Smooth muscle cell (in vitro differentiated cells): ENCODE measurements around the gene IL24. TPM values are rescaled to one million over a fixed set of nuclear protein-coding genes. Genes with fewer than 3 reads are reported as not detected.

Experiments
- DNase-seq: peaks from one replicate; lab custom pipeline; 2025; ENCODE audit not compliant: unreplicated experiment; lab: John Stamatoyannopoulos, UW
- H2AFZ ChIP-seq: fragments of 200-600 bp; sonication (generic); 2 replicates; pipeline ENCODE4 v1.6.0; 2016; ENCODE audit warnings: antibody characterized with exemption, low read depth, mild to moderate bottlenecking
- H3F3A ChIP-seq: fragments of 200-600 bp; sonication (generic); 2 replicates; pipeline ENCODE4 v1.6.0; 2017; ENCODE audit warnings: antibody characterized with exemption, low read depth
- H3K27ac ChIP-seq: fragments of 200-600 bp; sonication (generic); 2 replicates; pipeline ENCODE4 v1.5.1; 2016; ENCODE audit warnings: low read depth, mild to moderate bottlenecking
- H3K27me3 ChIP-seq: fragments of 200-600 bp; sonication (generic); 2 replicates; pipeline ENCODE4 v1.6.1; 2016; ENCODE audit warnings: low read depth, mild to moderate bottlenecking
- H3K36me3 ChIP-seq: fragments of 200-600 bp; sonication (generic); 2 replicates; pipeline ENCODE4 v1.5.1; 2016; ENCODE audit warnings: low read depth
- H3K4me1 ChIP-seq: fragments of 200-600 bp; sonication (generic); 2 replicates; pipeline ENCODE4 v1.5.1; 2016; ENCODE audit warnings: low read depth
- H3K4me2 ChIP-seq: fragments of 200-600 bp; sonication (generic); 2 replicates; pipeline ENCODE4 v1.6.0; 2016; ENCODE audit warnings: mild to moderate bottlenecking
- H3K4me3 ChIP-seq: fragments of 200-600 bp; sonication (generic); 2 replicates; pipeline ENCODE4 v1.5.1; 2016; ENCODE audit warnings: mild to moderate bottlenecking
- H3K79me2 ChIP-seq: fragments of 200-600 bp; sonication (generic); 2 replicates; pipeline ENCODE4 v1.6.0; 2016; ENCODE audit warnings: low read depth, mild to moderate bottlenecking
- H3K9ac ChIP-seq: fragments of 200-600 bp; sonication (generic); 2 replicates; pipeline ENCODE4 v1.6.0; 2016; ENCODE audit warnings: low read depth
- H3K9me3 ChIP-seq: fragments of 200-600 bp; sonication (generic); replicated peaks from 2 replicates; pipeline ENCODE4 v1.5.1; 2016; ENCODE audit warnings: low read depth
- H4K20me1 ChIP-seq: fragments of 200-600 bp; sonication (generic); 2 replicates; pipeline ENCODE4 v1.6.0; 2016; ENCODE audit warnings: low read depth
- CTCF ChIP-seq: fragments of 200-600 bp; sonication (generic); IDR thresholded peaks from 2 replicates; pipeline ENCODE4 v1.5.1; 2017; ENCODE audit warnings: borderline replicate concordance, mild to moderate bottlenecking, antibody characterized with exemption; ENCODE audit not compliant: insufficient read depth, poor library complexity, severe bottlenecking
- whole genome bisulfite sequencing: methylation state at CpG from one replicate; pipeline ENCODE4 v1.1.7; 2016; ENCODE audit warnings: low lambda C conversion rate; 5-methylcytosine and 5-hydroxymethylcytosine counted together
- polyA plus RNA-seq: library from polyadenylated mRNA; unstranded; fragments of >200 nt; fragmentation: Nextera tagmentation; extraction: Ambion mirVana; gene quantifications from 2 replicates; pipeline ENCODE4 v1.2.1, GENCODE V29; 2016
- total RNA-seq: library from RNA; depleted of rRNA; stranded (reverse); fragments of >200 nt; gene quantifications from 2 replicates; pipeline ENCODE4 v1.2.3, GENCODE V29; 2014

The IL24 gene
- total and polyA plus RNA-seq, 2 experiments from 2014 or later: 1.5 to 1.9 TPM

GRCh38 chr1:206898089-206898914 is 1.1 kb downstream of the IL24 start:
- Histone ChIP-seq H3K79me2 (no peaks in the 10 kb centered on the region), H3K4me3 (no peak overlapping the region), H3K27me3 (no peaks in the 10 kb centered on the region), H3K27ac (peak overlapping the region; percentile 61), H4K20me1 (no peaks in the 10 kb centered on the region), H3K4me2 (peak overlapping the region; percentile 70), H3K4me1 (peaks cover 12% of the 10 kb centered on the region), H3F3A (no peaks in the 10 kb centered on the region), H3K36me3 (no peaks in the 10 kb centered on the region), H3K9me3 (no peaks in the 10 kb centered on the region), H3K9ac (no peak overlapping the region), H2AFZ (no peak overlapping the region)
- 64% methylated on average over 10 of the region's 11 CpGs for WGBS
- no peak for DNase-seq
- no peak for TF ChIP-seq CTCF

- no peak overlapping the region for H3K9ac ChIP-seq
Measured at GRCh38 chr1:206898915-206899431, 1.7 kb downstream of the IL24 start.

GRCh38 chr1:206899717-206900116 is 2.5 kb downstream of the IL24 start:
- H3K9ac ChIP-seq: no peak overlapping the region
- H3K79me2 ChIP-seq: no peaks in the 10 kb centered on the region
- no peak overlapping the region for H3K27ac ChIP-seq
- no peak overlapping the region for H2AFZ ChIP-seq
- WGBS: 83% methylated on average over 5 of the region's 5 CpGs
- no peaks in the 10 kb centered on the region for H3F3A ChIP-seq
- H4K20me1 ChIP-seq: no peaks in the 10 kb centered on the region
- no peak for TF ChIP-seq CTCF
- no peak overlapping the region for H3K4me2 ChIP-seq
- peaks cover 12% of the 10 kb centered on the region for H3K4me1 ChIP-seq
- no peaks in the 10 kb centered on the region for H3K27me3 ChIP-seq
- DNase-seq: no peak
- H3K36me3 ChIP-seq: no peaks in the 10 kb centered on the region
- no peak overlapping the region for H3K4me3 ChIP-seq
- no peaks in the 10 kb centered on the region for H3K9me3 ChIP-seq

More at GRCh38 chr1:206898915-206899431, 1.7 kb downstream of the IL24 start:
- H3F3A ChIP-seq: no peaks in the 10 kb centered on the region
- H3K36me3 ChIP-seq: no peaks in the 10 kb centered on the region
- WGBS: 85% methylated on average over 13 of the region's 13 CpGs
- H4K20me1 ChIP-seq: no peaks in the 10 kb centered on the region
- DNase-seq: no peak
- H3K4me3 ChIP-seq: no peak overlapping the region
- H3K4me1 ChIP-seq: peaks cover 12% of the 10 kb centered on the region
- peak overlapping the region; percentile 70 for H3K4me2 ChIP-seq
- TF ChIP-seq CTCF: no peak
- H3K9me3 ChIP-seq: no peaks in the 10 kb centered on the region
- H3K79me2 ChIP-seq: no peaks in the 10 kb centered on the region
- H3K27me3 ChIP-seq: no peaks in the 10 kb centered on the region
- peak overlapping the region; percentile 61 for H3K27ac ChIP-seq
- no peak overlapping the region for H2AFZ ChIP-seq

- no peak overlapping the region for H3K4me3 ChIP-seq
- no peaks in the 10 kb centered on the region for H3K27me3 ChIP-seq
- H2AFZ ChIP-seq: no peak overlapping the region
- H3K9me3 ChIP-seq: no peaks in the 10 kb centered on the region
- no peak for DNase-seq
- no peaks in the 10 kb centered on the region for H4K20me1 ChIP-seq
- H3F3A ChIP-seq: no peaks in the 10 kb centered on the region
- TF ChIP-seq CTCF: no peak
- H3K4me2 ChIP-seq: no peak overlapping the region
- H3K4me1 ChIP-seq: peaks cover 12% of the 10 kb centered on the region
- H3K27ac ChIP-seq: no peak overlapping the region
- no peaks in the 10 kb centered on the region for H3K36me3 ChIP-seq
- no peaks in the 10 kb centered on the region for H3K79me2 ChIP-seq
- H3K9ac ChIP-seq: no peak overlapping the region
- WGBS: 85% methylated on average over 7 of the region's 7 CpGs
Measured at GRCh38 chr1:206900149-206900548, 2.9 kb downstream of the IL24 start.
